ENCODE measurements around the gene ECPAS. TPM values are rescaled to one million over a fixed set of nuclear protein-coding genes. Genes with fewer than 3 reads are reported as not detected.

ECPAS gene
- total RNA-seq, 2 donors from 2014 or later: 87.8 to 103 TPM

- H3K4me3 ChIP-seq: no peak overlapping the region
- no peaks in the 10 kb centered on the region for H3K36me3 ChIP-seq
- no peak overlapping the region for H3K27ac ChIP-seq
- no peaks in the 10 kb centered on the region for H3K27me3 ChIP-seq (replicated peaks; ENCODE audit: insufficient read depth)
- no peak for DNase-seq (ENCODE audit: low spot score)
- intact Hi-C loops (cut with DNase I): no loop called here
- H3K4me1 ChIP-seq (replicated peaks): no peaks in the 10 kb centered on the region
- TF ChIP-seq CTCF (IDR thresholded peaks at IDR 0.05) (no peak), POLR2A (IDR thresholded peaks at IDR 0.05) (no peak), POLR2AphosphoS5 (IDR thresholded peaks at IDR 0.05) (no peak)
- H3K9me3 ChIP-seq: no peaks in the 10 kb centered on the region
These were observed 55.0 kb downstream of the ECPAS start for GRCh38 chr9:111429175-111429574.

- no peaks in the 10 kb centered on the region for H3K27me3 ChIP-seq (replicated peaks; ENCODE audit: insufficient read depth)
- H3K9me3 ChIP-seq: no peaks in the 10 kb centered on the region
- no peak overlapping the region for H3K4me3 ChIP-seq
- intact Hi-C loops (cut with DNase I): no loop called here
- DNase-seq (ENCODE audit: low spot score): no peak
- H3K4me1 ChIP-seq (replicated peaks): no peaks in the 10 kb centered on the region
- no peak overlapping the region for H3K27ac ChIP-seq
- TF ChIP-seq CTCF (IDR thresholded peaks at IDR 0.05): no peak
- TF ChIP-seq POLR2A (IDR thresholded peaks at IDR 0.05): no peak
- H3K36me3 ChIP-seq: no peaks in the 10 kb centered on the region
These were observed 57.0 kb downstream of the ECPAS start for GRCh38 chr9:111427186-111427585.

GRCh38 chr9:111423389-111423788 lies 60.8 kb downstream of the ECPAS start:
- no peak for DNase-seq (ENCODE audit: low spot score)
- Histone ChIP-seq H3K36me3 (no peaks in the 10 kb centered on the region), H3K27ac (no peak overlapping the region), H3K27me3 (replicated peaks; ENCODE audit: insufficient read depth) (no peaks in the 10 kb centered on the region), H3K4me1 (replicated peaks) (no peaks in the 10 kb centered on the region), H3K9me3 (no peaks in the 10 kb centered on the region), H3K4me3 (no peak overlapping the region)
- TF ChIP-seq CTCF (IDR thresholded peaks at IDR 0.05) (no peak), POLR2AphosphoS5 (IDR thresholded peaks at IDR 0.05) (no peak), POLR2A (IDR thresholded peaks at IDR 0.05) (no peak)
- intact Hi-C loops (cut with DNase I): no loop called here
- WGBS: 100% methylated on average over 3 of the region's 3 CpGs

- Histone ChIP-seq H3K36me3 (peaks cover 5 to 7% of the 10 kb centered on the region in 2 donors), H3K27ac (no peak overlapping the region), H3K4me1 (replicated peaks) (no peaks in the 10 kb centered on the region), H3K9me3 (no peaks in the 10 kb centered on the region), H3K4me3 (no peak overlapping the region), H3K27me3 (replicated peaks; ENCODE audit: insufficient read depth) (no peaks in the 10 kb centered on the region)
- no peak for DNase-seq (ENCODE audit: low spot score)
- no peak for TF ChIP-seq POLR2A (IDR thresholded peaks at IDR 0.05)
- TF ChIP-seq CTCF (IDR thresholded peaks at IDR 0.05): no peak
- no peak for TF ChIP-seq POLR2AphosphoS5 (IDR thresholded peaks at IDR 0.05)
- intact Hi-C loops (cut with DNase I): no loop called here
- 92% methylated on average over 11 of the region's 11 CpGs for WGBS
These were observed 69.8 kb downstream of the ECPAS start for GRCh38 chr9:111414406-111414805.

GRCh38 chr9:111413996-111414395 lies 70.2 kb downstream of the ECPAS start:
- H3K4me1 ChIP-seq (replicated peaks): no peaks in the 10 kb centered on the region
- peaks cover 5 to 11% of the 10 kb centered on the region in 2 donors for H3K36me3 ChIP-seq
- no peaks in the 10 kb centered on the region for H3K9me3 ChIP-seq
- H3K27me3 ChIP-seq (replicated peaks; ENCODE audit: insufficient read depth): no peaks in the 10 kb centered on the region
- 85% methylated on average over 3 of the region's 3 CpGs for WGBS
- no peak overlapping the region for H3K27ac ChIP-seq
- TF ChIP-seq POLR2AphosphoS5 (IDR thresholded peaks at IDR 0.05) (no peak), CTCF (IDR thresholded peaks at IDR 0.05) (no peak), POLR2A (IDR thresholded peaks at IDR 0.05) (no peak)
- intact Hi-C loops (cut with DNase I): no loop called here
- no peak overlapping the region for H3K4me3 ChIP-seq
- DNase-seq (ENCODE audit: low spot score): no peak
